Cardiac muscle cell (in vitro differentiated cells and primary cell): ENCODE measurements around the gene CNTF. TPM values are rescaled to one million over a fixed set of nuclear protein-coding genes. Genes with fewer than 3 reads are reported as not detected.

ENCODE experiments used
- DNase-seq, 2 donors: peaks; one replicate each; pipeline versions ENCODE4 v3.0.0 to v3.0.0-alpha.2; 2010 to 2017; ENCODE audit warnings: low read depth in 1 of 2, low spot score in 1 of 2
- H3K27ac ChIP-seq: fragments of 200-600 bp; sonication (generic); 2 replicates; pipeline ENCODE4 v1.5.1; 2016
- H3K27me3 ChIP-seq: fragments of 200-600 bp; sonication (generic); 2 replicates; pipeline ENCODE4 v1.6.0; 2016; ENCODE audit warnings: control low read depth
- H3K36me3 ChIP-seq: fragments of 200-600 bp; sonication (generic); 2 replicates; pipeline ENCODE4 v1.5.1; 2016; ENCODE audit warnings: control low read depth
- H3K4me1 ChIP-seq: fragments of 200-600 bp; sonication (generic); 2 replicates; pipeline ENCODE4 v1.8.1; 2017; ENCODE audit warnings: low read depth, mild to moderate bottlenecking, mixed run types
- H3K4me3 ChIP-seq: fragments of 200-600 bp; sonication (generic); 2 replicates; pipeline ENCODE4 v1.5.1; 2016; ENCODE audit warnings: mild to moderate bottlenecking
- H3K9me3 ChIP-seq: fragments of 200-600 bp; sonication (generic); 2 replicates; pipeline ENCODE4 v1.5.1; 2017; ENCODE audit warnings: low read depth, mild to moderate bottlenecking, control low read depth
- polyA plus RNA-seq: library from polyadenylated mRNA; unstranded; fragments of >200 nt; fragmentation: Nextera tagmentation; extraction: Ambion mirVana; gene quantifications from 2 replicates; pipeline ENCODE4 v1.2.1, GENCODE V29; 2016
- total RNA-seq: library from RNA; depleted of rRNA; stranded (reverse); fragments of >200 nt; gene quantifications from 2 replicates; pipeline ENCODE4 v1.2.3, GENCODE V29; 2016
- TF ChIP-seq, protein P1 (sequence below): IDR thresholded peaks from 2 replicates; pipeline ENCODE4 v1.5.1; 2012; ENCODE audit warnings: low read depth, mild to moderate bottlenecking, low read length

The CNTF gene
- total and polyA plus RNA-seq, 2 experiments from 2014 or later, result 0.23 to 0.33 TPM

DNA sequence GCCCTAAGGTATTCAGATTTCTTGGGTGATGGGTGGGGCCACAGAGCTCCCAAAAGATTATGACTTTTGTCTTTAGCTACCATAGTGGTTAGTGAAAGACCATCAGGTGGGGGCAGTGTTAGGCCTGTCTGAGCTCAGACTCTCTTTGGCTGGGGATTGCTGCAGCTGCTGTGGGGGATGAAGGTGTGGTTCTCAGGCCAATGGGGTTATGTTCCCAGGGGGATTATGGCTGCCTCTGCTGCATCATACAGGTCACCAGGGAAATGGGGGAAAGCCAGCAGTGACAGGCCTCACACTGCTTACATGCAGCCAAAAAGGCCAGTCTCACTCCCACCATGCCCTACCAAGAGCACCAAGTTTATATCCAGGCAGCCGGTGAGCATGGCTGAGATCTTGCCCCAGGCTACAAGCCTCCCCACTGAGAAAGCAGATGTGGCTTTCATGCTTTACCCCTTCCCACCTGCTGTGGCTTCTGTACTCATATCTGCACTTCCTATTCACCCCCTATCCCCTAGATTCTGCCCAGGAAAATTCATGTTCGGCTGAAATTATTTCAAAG lies 24.8 kb downstream of the CNTF start:
- no peaks in the 10 kb centered on the region for H3K36me3 ChIP-seq
- H3K27ac ChIP-seq, result no peak overlapping the region
- no peak overlapping the region for H3K4me3 ChIP-seq
- TF ChIP-seq, protein P1, sequence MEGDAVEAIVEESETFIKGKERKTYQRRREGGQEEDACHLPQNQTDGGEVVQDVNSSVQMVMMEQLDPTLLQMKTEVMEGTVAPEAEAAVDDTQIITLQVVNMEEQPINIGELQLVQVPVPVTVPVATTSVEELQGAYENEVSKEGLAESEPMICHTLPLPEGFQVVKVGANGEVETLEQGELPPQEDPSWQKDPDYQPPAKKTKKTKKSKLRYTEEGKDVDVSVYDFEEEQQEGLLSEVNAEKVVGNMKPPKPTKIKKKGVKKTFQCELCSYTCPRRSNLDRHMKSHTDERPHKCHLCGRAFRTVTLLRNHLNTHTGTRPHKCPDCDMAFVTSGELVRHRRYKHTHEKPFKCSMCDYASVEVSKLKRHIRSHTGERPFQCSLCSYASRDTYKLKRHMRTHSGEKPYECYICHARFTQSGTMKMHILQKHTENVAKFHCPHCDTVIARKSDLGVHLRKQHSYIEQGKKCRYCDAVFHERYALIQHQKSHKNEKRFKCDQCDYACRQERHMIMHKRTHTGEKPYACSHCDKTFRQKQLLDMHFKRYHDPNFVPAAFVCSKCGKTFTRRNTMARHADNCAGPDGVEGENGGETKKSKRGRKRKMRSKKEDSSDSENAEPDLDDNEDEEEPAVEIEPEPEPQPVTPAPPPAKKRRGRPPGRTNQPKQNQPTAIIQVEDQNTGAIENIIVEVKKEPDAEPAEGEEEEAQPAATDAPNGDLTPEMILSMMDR, result no peak
- no peaks in the 10 kb centered on the region for H3K4me1 ChIP-seq
- no peak for DNase-seq
- no peaks in the 10 kb centered on the region for H3K9me3 ChIP-seq
- H3K27me3 ChIP-seq, result no peaks in the 10 kb centered on the region

DNA sequence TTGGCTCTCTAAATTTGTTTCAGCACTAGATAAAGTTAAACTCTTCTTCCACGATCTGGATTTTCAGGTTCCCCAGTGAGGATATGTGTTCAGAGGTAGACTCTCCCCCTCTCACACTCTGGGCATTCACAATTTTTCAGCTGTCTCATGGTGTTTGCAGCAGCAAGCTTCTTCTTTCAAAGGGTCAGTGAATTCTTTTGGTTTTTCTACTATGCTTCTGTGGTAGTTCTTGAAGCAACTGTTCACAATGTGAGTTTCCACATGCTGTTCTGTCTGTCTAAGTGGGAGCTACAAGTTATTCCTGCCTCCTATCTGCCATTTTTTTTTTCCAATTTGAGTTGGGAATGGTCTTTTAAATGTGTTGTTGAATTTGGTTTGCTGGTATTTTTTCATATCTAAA lies 25.4 kb downstream of the CNTF start:
- no peak for DNase-seq
- Histone ChIP-seq H3K27ac (no peak overlapping the region), H3K36me3 (no peaks in the 10 kb centered on the region), H3K27me3 (no peaks in the 10 kb centered on the region), H3K9me3 (no peaks in the 10 kb centered on the region), H3K4me3 (no peak overlapping the region), H3K4me1 (no peaks in the 10 kb centered on the region)
- TF ChIP-seq, protein P1, result no peak

DNA sequence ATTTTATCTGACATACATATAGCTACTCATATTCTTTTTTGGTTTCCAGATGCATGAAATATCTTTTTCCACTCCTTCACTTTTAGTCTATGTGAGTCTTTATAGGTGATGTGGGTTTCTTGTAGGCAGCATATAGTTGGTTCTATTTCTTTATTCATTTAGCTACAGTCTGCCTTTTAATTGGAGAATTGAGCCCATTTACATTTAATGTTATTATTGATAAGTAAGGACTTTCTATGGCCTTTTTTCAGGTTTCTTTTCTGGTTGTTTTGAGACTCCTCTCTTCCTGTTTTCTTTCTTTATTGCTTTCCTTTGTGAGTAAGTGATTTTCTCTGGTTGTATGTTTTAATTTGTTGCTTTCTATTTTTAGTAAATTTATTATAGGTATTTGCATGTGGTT lies 27.2 kb downstream of the CNTF start:
- Histone ChIP-seq H3K9me3 (no peaks in the 10 kb centered on the region), H3K27me3 (no peaks in the 10 kb centered on the region), H3K4me1 (no peaks in the 10 kb centered on the region), H3K27ac (no peak overlapping the region), H3K36me3 (no peaks in the 10 kb centered on the region), H3K4me3 (no peak overlapping the region)
- DNase-seq, result no peak
- TF ChIP-seq, protein P1, result no peak

DNA sequence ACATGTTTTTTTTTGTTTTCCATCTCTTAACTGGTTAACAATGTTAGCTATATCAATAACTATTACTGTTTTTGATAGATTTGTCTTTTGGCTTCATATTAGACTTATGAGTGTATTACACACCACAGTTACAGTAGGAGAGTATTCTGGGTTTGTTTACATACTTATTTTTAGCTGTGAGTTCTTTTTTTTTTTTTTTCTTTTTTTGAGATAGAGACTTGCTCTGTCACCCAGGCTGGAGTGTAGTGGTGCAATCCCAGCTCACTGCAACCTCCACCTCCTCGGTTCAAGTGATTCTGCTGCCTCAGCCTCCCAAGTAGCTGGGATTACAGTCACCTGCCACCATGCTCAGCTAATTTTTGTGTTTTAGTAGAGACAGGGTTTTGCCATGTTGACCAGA lies 28.0 kb downstream of the CNTF start:
- no peak overlapping the region for H3K4me3 ChIP-seq
- no peaks in the 10 kb centered on the region for H3K9me3 ChIP-seq
- H3K27ac ChIP-seq, result no peak overlapping the region
- TF ChIP-seq, protein P1, result no peak
- H3K4me1 ChIP-seq, result no peaks in the 10 kb centered on the region
- no peaks in the 10 kb centered on the region for H3K36me3 ChIP-seq
- no peaks in the 10 kb centered on the region for H3K27me3 ChIP-seq
- DNase-seq, result no peak

DNA sequence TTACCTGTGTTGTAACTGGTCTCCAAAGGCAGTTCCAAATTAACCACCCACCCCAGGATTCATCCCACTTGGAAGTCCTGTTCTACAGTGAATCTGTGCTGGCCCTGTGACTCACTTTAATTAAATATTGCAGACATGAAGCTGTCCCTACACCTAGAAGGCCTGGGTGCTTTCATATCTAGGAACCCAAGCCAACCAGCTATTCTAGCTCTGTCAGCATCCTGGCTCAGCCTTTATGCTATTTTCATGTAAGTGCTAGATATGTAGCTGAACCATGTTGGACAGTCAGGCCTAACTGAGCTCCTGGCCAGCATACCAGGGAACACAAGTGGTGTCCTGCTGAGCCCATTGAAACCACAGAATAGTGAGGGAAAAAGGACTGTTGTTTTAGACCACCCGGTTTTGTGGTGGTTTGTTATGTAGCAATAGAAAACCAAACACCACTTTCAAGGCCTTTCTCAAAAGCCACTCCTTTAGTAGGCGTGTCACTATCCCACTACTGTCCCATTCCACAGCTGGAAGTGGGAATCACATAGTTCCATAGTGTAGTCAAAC lies 30.3 kb downstream of the CNTF start:
- TF ChIP-seq, protein P1, result no peak
- Histone ChIP-seq H3K27me3 (no peaks in the 10 kb centered on the region), H3K9me3 (no peaks in the 10 kb centered on the region), H3K4me3 (no peak overlapping the region), H3K27ac (no peak overlapping the region), H3K36me3 (no peaks in the 10 kb centered on the region), H3K4me1 (no peaks in the 10 kb centered on the region)
- DNase-seq, result no peak
